Muscle of leg (tissue), 11 donors: ENCODE data around the gene PCSK6. TPM values are rescaled to one million over a fixed set of nuclear protein-coding genes. Genes with fewer than 3 reads are reported as not detected.

ENCODE experiments used
- DNase-seq: peaks from one replicate; pipeline ENCODE4 v3.0.0; 2013
- H3K27ac ChIP-seq: one replicate; pipeline ENCODE4 v1.5.1; 2013; ENCODE audit warnings: mild to moderate bottlenecking, low read length, control low read depth
- H3K27me3 ChIP-seq: one replicate; pipeline ENCODE4 v1.6.1; 2013; ENCODE audit warnings: low read length; ENCODE audit not compliant: control insufficient read depth, insufficient read depth
- H3K36me3 ChIP-seq: one replicate; pipeline ENCODE4 v1.6.1; 2013; ENCODE audit warnings: low read length; ENCODE audit not compliant: control insufficient read depth, insufficient read depth
- H3K4me1 ChIP-seq: one replicate; pipeline ENCODE4 v1.6.1; 2013; ENCODE audit warnings: low read length; ENCODE audit not compliant: control insufficient read depth, insufficient read depth
- H3K4me3 ChIP-seq: one replicate; pipeline ENCODE4 v1.5.1; 2013; ENCODE audit warnings: low read length, control low read depth
- H3K9me3 ChIP-seq: replicated peaks from 2 replicates; pipeline ENCODE4 v1.6.1; 2013; ENCODE audit warnings: low read depth, low read length; ENCODE audit not compliant: control insufficient read depth
- WGBS: methylation state at CpG from one replicate; pipeline ENCODE4 v1.1.5; 2013; ENCODE audit warnings: missing lambda C conversion rate; ENCODE audit not compliant: insufficient coverage; 5-methylcytosine and 5-hydroxymethylcytosine counted together
- polyA plus RNA-seq, 8 donors: library from polyadenylated mRNA; unstranded; fragments of 120-200 nt; gene quantifications; one replicate each; pipeline versions ENCODE4 v1.2.1 to v1.2.3, GENCODE V29; 2013; ENCODE audit warnings: inconsistent platforms in 1 of 8, low replicate concordance in 1 of 8; ENCODE audit not compliant: insufficient read length in 8 of 8, insufficient read depth in 1 of 8
- total RNA-seq: library from RNA; stranded (reverse); fragments of 120-200 nt; gene quantifications from one replicate; pipeline ENCODE4 v1.2.4, GENCODE V29; 2013

Gene PCSK6
- total and polyA plus RNA-seq, 9 donors: 6.2 to 14.1 (median 9.5) TPM

GRCh38 chr15:101280007-101280406 is 209.5 kb downstream of the PCSK6 start:
- H3K9me3 ChIP-seq: no peaks in the 10 kb centered on the region
- no peak overlapping the region for H3K27ac ChIP-seq
- no peak overlapping the region for H3K4me3 ChIP-seq
- peaks cover 42% of the 10 kb centered on the region for H3K36me3 ChIP-seq
- no CpG with 5 or more reads among the region's 2 CpGs for WGBS
- H3K4me1 ChIP-seq: peaks cover 18% of the 10 kb centered on the region
- DNase-seq: no peak
- H3K27me3 ChIP-seq: no peaks in the 10 kb centered on the region

GRCh38 chr15:101277943-101278564 is 211.5 kb downstream of the PCSK6 start:
- Histone ChIP-seq H3K4me3 (peak overlapping the region; percentile 51), H3K36me3 (peaks cover 46% of the 10 kb centered on the region), H3K27ac (peak overlapping the region; percentile 88), H3K9me3 (no peaks in the 10 kb centered on the region), H3K27me3 (no peaks in the 10 kb centered on the region), H3K4me1 (peaks cover 18% of the 10 kb centered on the region)
- DNase-seq: peak; percentile 73
- WGBS: 69% methylated on average over 10 of the region's 12 CpGs

DNA sequence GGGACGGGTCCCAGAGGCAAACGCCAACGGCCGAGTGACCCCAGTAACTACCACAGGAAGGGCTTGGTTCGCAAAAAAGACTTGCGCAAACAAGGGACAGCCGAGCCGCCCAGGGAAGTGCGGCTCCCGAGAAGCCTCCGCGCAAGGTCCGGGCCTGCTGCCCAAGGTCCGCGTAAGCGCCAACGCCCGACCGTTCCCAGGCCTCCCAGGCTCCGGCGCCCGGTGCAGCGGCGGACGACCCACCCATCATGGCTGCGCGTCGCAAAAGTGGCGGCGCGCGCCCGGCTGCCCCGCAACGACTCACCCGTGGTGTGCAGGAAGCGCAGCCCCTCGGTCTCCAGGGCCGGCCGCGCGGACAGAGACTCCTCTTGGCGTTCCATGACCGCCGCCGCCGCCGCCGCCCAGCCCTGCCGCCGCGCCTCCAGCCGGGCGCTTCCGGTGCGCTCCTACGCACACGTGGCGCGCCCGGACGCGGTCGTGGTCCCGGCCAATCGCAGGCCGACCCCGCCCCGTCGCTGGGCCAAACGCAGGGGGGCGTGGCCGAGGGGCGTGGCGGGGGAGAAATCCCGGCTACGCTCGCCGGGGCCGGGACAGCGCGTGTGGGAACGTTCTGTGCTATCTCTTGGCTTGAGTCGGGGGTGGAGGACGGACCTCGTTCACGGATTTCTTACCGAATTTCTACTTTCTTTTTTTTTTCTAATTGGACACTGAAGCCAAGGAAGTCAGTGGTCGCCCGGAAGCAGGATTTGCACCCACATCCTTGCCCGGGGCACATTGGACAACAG is 212.3 kb downstream of the PCSK6 start, which contains the start of gene SELENOS:
SELENOS (minus strand) TSS at position 448 of the 785 bp plus-strand sequence; CDS start at position 380, 68 bp downstream.
- DNase-seq: peak; percentile 96
- Histone ChIP-seq H3K36me3 (peaks cover 49% of the 10 kb centered on the region), H3K4me3 (peak within 1 kb of the TSS; percentile 85), H3K27ac (peak within 1 kb of the TSS; percentile 88), H3K4me1 (peaks cover 18% of the 10 kb centered on the region), H3K9me3 (no peaks in the 10 kb centered on the region), H3K27me3 (no peaks in the 10 kb centered on the region)
- WGBS: under 1% methylated on average over 88 of the region's 91 CpGs

DNA sequence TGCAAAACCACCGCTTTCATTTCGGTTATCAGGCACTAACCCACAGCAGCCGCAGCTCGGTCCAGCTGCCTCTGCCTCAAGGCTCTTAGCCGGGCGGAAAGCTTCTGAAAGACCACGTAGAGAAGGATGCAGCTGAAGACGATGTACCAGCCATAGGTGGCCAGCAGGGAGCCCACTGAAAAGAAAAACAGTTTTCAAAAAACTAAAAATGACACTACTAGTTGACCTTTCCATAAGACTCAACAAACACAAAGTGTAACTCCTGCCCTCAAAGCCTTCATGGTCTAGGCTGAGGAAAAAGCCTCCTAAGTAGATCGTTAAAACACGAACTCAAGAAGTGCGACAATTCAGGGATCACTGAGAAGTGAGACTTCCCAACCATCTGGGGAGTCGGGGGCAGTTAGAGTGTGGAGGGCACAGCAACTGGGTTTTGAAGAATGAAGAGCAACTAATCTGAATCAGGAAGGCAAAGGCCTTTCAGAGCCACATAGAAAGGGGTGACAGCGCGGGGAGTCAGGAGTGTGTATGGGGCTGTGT is 212.9 kb downstream of the PCSK6 start:
- no peaks in the 10 kb centered on the region for H3K27me3 ChIP-seq
- DNase-seq: no peak
- H3K27ac ChIP-seq: peak overlapping the region; percentile 85
- WGBS: 11% methylated on average over 7 of the region's 14 CpGs
- H3K4me1 ChIP-seq: peaks cover 18% of the 10 kb centered on the region
- no peaks in the 10 kb centered on the region for H3K9me3 ChIP-seq
- peaks cover 50% of the 10 kb centered on the region for H3K36me3 ChIP-seq
- H3K4me3 ChIP-seq: peak overlapping the region; percentile 85

DNA sequence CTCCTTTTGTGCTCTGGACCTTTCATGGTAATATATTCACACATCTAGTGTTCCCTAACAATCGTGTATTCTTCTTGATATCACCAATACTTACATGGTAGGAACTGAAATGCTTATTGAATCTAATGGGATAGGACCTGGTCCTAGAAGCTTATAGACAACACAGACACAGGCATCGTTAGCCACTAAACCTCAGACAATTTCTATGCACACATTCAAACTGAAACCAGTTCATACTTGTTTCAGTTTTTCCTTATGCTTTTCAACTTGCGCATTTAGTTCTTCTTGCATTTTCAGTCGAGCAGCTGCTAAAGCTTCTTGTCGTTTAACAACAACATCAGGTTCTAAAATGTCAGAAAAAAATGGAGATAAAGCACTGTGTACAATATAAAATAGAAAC is 214.5 kb downstream of the PCSK6 start:
- no peak for DNase-seq
- no peaks in the 10 kb centered on the region for H3K9me3 ChIP-seq
- peaks cover 18% of the 10 kb centered on the region for H3K4me1 ChIP-seq
- no peaks in the 10 kb centered on the region for H3K27me3 ChIP-seq
- no peak overlapping the region for H3K27ac ChIP-seq
- H3K36me3 ChIP-seq: peaks cover 53% of the 10 kb centered on the region
- WGBS: 83% methylated on average over 1 of the region's 5 CpGs
- no peak overlapping the region for H3K4me3 ChIP-seq

DNA sequence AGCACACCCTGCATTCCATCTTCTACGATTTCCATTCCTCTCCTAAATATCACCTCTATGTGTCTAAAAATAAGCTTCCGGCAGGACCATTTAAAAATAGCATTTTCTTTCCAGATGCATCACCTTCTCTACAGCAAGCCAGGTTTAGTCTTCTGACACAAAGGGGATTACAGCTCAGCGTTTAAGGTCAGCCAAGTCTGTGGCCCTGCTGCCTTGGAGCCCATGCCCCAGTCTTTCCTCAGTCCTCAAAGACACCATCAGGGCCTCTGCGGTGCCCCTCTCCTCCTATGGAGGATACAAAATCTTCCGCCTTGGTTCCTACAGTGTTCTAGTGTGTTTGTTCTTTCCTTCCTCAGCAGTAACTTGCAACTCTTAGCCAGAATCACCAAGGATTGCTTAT is 216.0 kb downstream of the PCSK6 start:
- Histone ChIP-seq H3K4me3 (no peak overlapping the region), H3K27ac (no peak overlapping the region), H3K9me3 (no peaks in the 10 kb centered on the region), H3K36me3 (peaks cover 64% of the 10 kb centered on the region), H3K27me3 (no peaks in the 10 kb centered on the region), H3K4me1 (peaks cover 18% of the 10 kb centered on the region)
- no peak for DNase-seq
- WGBS: 100% methylated on average over 2 of the region's 5 CpGs

- H3K27me3 ChIP-seq: no peaks in the 10 kb centered on the region
- no peak overlapping the region for H3K4me3 ChIP-seq
- no peaks in the 10 kb centered on the region for H3K9me3 ChIP-seq
- no peak overlapping the region for H3K27ac ChIP-seq
- peaks cover 12% of the 10 kb centered on the region for H3K4me1 ChIP-seq
- H3K36me3 ChIP-seq: peaks cover 65% of the 10 kb centered on the region
- no CpG with 5 or more reads among the region's 9 CpGs for WGBS
- no peak for DNase-seq
Observed at GRCh38 chr15:101272584-101272983, 216.9 kb downstream of the PCSK6 start.

- no peak overlapping the region for H3K27ac ChIP-seq
- peaks cover 57% of the 10 kb centered on the region for H3K36me3 ChIP-seq
- no peak overlapping the region for H3K4me3 ChIP-seq
- 77% methylated on average over 9 of the region's 16 CpGs for WGBS
- DNase-seq: no peak
- H3K9me3 ChIP-seq: no peaks in the 10 kb centered on the region
- peaks cover 21% of the 10 kb centered on the region for H3K4me1 ChIP-seq
- no peaks in the 10 kb centered on the region for H3K27me3 ChIP-seq
Observed at GRCh38 chr15:101269479-101270223, 219.9 kb downstream of the PCSK6 start.

DNA sequence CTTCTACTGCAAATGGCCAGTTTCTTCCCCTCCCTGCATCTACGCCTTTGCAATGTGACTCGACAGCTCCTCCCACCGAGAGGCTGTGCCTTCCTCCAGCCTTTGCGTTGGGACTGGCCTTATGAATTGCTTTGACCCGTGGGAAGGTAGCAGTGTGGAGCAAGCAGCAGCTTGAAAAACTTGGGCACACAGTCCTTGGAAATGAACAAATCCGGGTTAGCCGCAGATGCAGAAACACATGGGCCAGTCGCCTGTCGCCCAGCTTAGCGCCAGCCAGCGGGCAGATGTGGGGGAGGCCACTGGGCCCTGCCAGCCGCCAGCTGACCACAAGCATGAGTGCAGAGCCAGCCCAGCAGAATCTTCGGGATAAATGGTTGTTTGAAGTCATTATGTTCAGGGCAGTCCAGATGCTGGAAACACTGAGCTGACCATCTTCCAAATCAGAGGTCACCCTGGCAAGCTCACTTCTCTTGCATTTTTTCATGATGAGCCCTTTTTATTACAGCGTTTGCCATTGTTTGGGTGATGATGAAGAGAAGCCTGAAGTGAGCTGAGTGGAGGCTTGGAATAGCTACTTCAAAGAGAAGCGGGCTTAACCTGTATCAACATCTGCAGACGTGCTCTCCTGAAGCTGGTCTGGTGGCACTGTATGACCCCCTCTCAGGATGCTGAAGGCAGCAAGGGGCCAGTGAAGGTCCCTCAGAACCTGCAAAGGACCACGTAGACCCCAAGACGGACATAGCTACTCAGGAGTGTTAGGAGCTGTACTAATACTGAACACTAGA is 222.0 kb downstream of the PCSK6 start:
- H3K4me3 ChIP-seq: no peak overlapping the region
- 54% methylated on average over 12 of the region's 18 CpGs for WGBS
- peaks cover 38% of the 10 kb centered on the region for H3K36me3 ChIP-seq
- H3K27me3 ChIP-seq: no peaks in the 10 kb centered on the region
- peak overlapping the region; percentile 69 for H3K27ac ChIP-seq
- no peaks in the 10 kb centered on the region for H3K9me3 ChIP-seq
- peaks cover 25% of the 10 kb centered on the region for H3K4me1 ChIP-seq
- DNase-seq: peak; percentile 62
